Stimulated activated naive CD8-positive, alpha-beta T cell treated with anti-CD3 and anti-CD28 coated beads, Interleukin-15, amount 100 ng/mL, for 72 hours (primary cell): ENCODE data around the gene FKBP6.

ENCODE experiments used
- ATAC-seq: fragments of 150-1000 bp; cut with Tn5 transposase; 2 replicates; pipeline ENCODE4 v1.10.0; 2021; ENCODE audit warnings: mild to moderate bottlenecking, moderate library complexity
- DNase-seq, 2 donors: peaks; one replicate each; pipeline ENCODE4 v3.0.0; 2021 to 2022
- H3K27ac Mint-ChIP-seq, 2 donors: one replicate each; pipeline ENCODE4 v1.8.0; 2022; ENCODE audit warnings: mild to moderate bottlenecking in 2 of 2, mixed read lengths in 2 of 2, moderate library complexity in 2 of 2
- H3K27me3 Mint-ChIP-seq: one replicate; pipeline ENCODE4 v1.8.0; 2022; ENCODE audit warnings: mixed read lengths
- H3K4me1 Mint-ChIP-seq: one replicate; pipeline ENCODE4 v1.8.0; 2022; ENCODE audit warnings: mild to moderate bottlenecking, mixed read lengths
- H3K4me3 Mint-ChIP-seq, 2 donors: one replicate each; pipeline ENCODE4 v1.8.0; 2022; ENCODE audit warnings: mild to moderate bottlenecking in 2 of 2, mixed read lengths in 2 of 2, moderate library complexity in 1 of 2
- H3K9me3 Mint-ChIP-seq, 2 donors: one replicate each; pipeline ENCODE4 v1.8.0; 2022; ENCODE audit warnings: mixed read lengths in 2 of 2

The FKBP6 gene

DNA sequence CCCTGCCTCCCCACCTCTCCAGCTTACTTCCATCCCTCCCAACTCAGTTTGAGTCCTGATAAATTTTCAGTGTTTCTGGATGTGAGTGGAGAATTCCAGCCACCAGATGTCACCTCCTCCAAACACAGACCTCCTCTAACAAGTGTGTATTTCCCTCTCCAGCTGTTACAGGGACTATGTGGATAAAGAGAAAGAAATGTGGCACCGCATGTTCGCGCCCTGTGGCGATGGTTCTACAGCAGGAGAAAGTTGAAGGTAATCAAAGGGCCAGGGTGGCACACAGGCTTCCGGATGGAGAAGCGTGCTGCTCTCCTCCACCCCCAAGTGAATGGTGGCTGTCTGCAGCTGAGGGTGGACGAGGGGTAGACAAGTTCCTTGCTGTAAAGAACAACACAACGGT lies 14.7 kb downstream of the FKBP6 start:
- no peaks in the 10 kb centered on the region for H3K9me3 Mint-ChIP-seq
- no peak overlapping the region for H3K4me3 Mint-ChIP-seq
- no peaks in the 10 kb centered on the region for H3K27me3 Mint-ChIP-seq

DNA sequence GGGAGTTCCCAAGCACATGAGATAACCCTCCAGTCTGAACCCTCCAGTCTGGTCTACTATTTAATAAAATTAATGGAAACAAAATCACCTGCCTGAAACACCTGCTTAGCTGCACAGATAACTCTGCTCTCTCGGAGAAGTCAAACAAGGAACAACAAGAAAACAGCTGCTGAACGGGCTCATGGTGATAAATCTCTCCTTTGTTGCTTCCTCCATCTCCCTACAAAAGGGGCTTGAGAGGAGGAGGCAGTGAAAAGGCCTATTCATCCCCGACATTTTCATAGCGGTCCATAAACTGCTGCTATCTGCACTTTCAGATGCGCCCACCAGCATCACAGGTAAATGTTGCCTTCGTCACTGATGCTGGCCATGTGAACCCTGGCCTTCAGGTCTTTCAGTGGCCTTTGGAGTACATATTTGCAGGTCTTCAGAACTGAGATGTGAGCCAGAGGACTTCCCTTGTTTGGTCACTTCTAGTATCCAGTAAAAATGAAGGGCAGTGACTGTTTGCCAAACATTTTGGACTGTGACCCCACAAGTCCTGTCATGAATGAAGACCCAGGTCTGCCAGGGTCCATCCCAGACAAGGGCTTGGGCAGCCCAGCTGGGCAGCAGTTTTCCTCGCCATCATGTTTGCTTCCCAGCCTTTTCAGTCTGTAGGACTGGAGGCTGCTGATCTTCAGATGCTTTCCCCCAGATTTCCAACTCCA lies 15.9 kb downstream of the FKBP6 start:
- Mint-ChIP-seq H3K4me1 (peaks cover 5% of the 10 kb centered on the region), H3K4me3 (no peak overlapping the region)

More for the DNA sequence above, 14.7 kb downstream of the FKBP6 start:
- ATAC-seq (no peak), DNase-seq (no peak)
- H3K4me1 Mint-ChIP-seq, result peaks cover 5% of the 10 kb centered on the region
- H3K27ac Mint-ChIP-seq, result no peak overlapping the region

DNA sequence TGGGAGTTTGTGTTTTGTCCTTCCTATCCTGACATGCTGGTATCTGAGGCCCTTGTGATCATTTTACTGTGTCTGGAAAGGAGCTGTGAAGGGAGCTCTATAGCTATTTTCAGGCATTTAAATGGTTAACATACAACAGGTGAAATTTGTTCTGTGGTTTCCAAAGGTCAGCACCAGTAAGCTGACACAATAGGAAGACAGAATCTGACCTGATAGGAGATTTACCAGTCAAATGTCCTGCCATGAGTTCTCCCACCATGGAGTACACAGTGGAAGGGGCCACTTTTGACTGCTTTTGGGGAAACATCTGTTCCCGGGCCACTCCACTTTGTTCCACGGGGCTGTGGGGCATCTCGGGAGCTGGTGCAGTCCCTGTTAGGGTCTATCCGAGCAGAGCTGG lies 17.6 kb downstream of the FKBP6 start:
- Mint-ChIP-seq H3K4me1 (peaks cover 5% of the 10 kb centered on the region), H3K9me3 (no peaks in the 10 kb centered on the region), H3K27me3 (no peaks in the 10 kb centered on the region), H3K4me3 (no peak overlapping the region), H3K27ac (peak overlapping the region in 1 of 2 donors; percentile 65)
- ATAC-seq, result no peak
- DNase-seq, result no peak

More for the DNA sequence above, 15.9 kb downstream of the FKBP6 start:
- H3K27me3 Mint-ChIP-seq, result no peaks in the 10 kb centered on the region
- H3K9me3 Mint-ChIP-seq, result no peaks in the 10 kb centered on the region
- no peak for ATAC-seq
- no peak for DNase-seq
- no peak overlapping the region for H3K27ac Mint-ChIP-seq

DNA sequence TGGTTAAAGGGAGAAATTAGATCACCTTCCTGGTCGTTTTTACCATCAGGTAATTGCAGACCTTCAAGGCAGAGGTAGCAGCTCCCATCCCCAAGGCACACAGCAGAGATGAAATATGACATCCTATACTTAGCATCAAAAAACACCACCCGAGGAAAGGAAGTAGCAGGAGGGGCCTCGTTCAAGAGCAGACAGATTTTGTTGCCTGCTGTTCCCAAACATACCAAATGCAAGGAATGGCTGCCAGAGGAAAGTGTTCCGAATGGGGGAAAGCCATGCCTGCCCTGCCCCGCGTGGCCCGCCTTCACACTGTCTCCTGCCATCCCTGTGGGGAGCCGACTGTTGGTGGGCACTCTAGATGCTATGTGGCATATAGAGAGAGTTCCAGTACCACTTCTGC lies 18.0 kb downstream of the FKBP6 start:
- Mint-ChIP-seq H3K9me3 (no peaks in the 10 kb centered on the region), H3K27me3 (no peaks in the 10 kb centered on the region), H3K4me1 (peaks cover 5% of the 10 kb centered on the region), H3K4me3 (no peak overlapping the region), H3K27ac (peak overlapping the region in 1 of 2 donors; percentile 65)
- DNase-seq (no peak), ATAC-seq (no peak)

DNA sequence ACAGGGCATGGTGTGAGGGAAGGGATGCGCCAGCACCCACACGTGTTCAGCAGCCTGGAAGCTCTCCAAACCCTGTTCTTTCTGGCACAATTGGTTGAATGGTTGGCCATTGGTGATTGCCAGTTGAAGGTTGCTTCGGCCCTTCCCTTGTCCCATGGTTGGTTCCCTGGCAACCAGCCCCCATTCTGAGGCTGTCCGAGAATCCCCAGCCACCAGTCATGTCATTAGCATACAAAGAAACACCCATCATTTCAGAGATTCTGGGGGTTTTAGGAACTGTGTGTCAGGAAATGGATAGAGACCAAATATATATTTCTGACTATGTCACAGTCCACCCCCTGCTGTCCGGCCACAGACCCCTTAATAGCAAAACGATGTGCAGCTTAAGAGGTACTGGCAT lies 21.8 kb downstream of the FKBP6 start:
- H3K9me3 Mint-ChIP-seq, result peaks cover 0 to 10% of the 10 kb centered on the region in 2 donors
- H3K27me3 Mint-ChIP-seq, result no peaks in the 10 kb centered on the region
- ATAC-seq, result no peak
- no peak overlapping the region for H3K4me3 Mint-ChIP-seq
- no peak for DNase-seq
- H3K4me1 Mint-ChIP-seq, result peaks cover 5% of the 10 kb centered on the region
- no peak overlapping the region for H3K27ac Mint-ChIP-seq

DNA sequence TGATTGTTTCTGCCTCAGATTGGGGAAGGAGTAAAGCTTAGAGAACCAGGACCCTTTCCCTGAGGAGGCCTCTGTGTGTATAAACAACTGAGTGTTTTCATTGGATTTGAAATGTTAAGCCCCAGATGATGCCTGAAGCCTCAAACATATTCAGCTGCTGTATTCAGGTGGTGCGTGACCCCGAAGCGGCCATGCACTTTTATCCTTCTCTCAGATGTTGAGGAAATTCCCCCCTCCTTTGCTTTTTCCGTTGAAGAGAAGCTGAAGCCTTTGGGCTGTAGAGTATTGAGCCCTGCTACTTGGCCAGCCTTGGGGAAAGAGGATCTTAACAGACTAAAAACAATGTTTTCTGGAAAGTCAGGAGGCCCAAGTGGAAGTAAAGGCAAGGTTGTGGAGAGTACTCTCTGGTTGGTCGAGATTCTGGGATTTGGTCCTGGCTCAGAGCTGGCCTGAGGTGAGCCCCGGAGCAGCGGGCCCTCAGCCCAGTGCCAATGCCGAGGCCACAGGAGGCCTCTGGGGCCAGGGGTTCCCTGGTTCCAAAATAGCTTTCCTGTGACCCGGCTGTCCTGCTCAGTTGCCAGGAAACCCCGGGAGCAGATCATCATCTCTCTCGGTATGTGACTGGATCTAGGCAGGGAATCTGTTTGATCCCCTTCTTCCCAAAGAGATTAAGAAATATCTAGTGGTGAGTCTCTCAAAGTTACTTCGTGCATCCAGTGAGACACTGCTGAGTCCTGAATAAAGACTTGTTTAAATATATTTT lies 22.5 kb downstream of the FKBP6 start:
- no peaks in the 10 kb centered on the region for H3K27me3 Mint-ChIP-seq
- H3K27ac Mint-ChIP-seq, result no peak overlapping the region
- DNase-seq (no peak), ATAC-seq (no peak)
- H3K4me1 Mint-ChIP-seq, result peaks cover 4% of the 10 kb centered on the region
- H3K4me3 Mint-ChIP-seq, result no peak overlapping the region
- H3K9me3 Mint-ChIP-seq, result peaks cover 0 to 10% of the 10 kb centered on the region in 2 donors

DNA sequence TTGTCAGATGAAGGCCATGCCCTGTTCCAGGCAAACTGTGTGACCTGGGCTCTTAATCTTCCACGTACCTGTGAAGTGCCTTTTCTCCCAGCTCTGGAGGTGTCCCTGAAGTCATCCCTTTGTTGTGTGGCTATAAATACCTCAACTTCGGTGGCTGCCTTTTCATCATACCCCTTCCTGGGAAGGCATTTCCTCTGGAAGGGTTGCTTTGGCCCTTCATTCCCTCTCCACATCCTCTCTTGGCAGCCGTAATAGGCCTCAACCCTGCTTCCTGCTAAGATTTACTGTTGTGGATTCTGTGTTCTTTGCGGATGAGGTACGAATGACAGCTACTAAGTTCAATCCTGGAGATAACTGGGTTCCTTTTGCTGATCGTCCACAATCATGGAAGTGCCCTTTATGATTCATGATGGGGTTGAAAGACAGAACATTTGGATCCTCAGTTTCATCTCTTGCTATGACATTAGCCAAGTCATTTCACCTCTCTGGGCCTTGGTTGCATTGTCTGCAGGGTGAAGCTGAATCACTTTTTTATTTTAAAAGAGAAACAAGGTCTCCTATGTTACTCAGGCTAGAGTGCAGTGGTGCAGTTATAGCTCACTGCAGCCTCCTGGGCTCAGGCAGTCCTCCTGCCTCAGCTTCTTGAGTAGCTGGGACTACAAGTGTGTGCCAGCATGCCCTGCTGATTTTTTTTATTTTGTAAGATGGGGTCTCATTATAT lies 23.6 kb downstream of the FKBP6 start:
- DNase-seq (no peak), ATAC-seq (no peak)
- H3K27me3 Mint-ChIP-seq, result no peaks in the 10 kb centered on the region
- H3K27ac Mint-ChIP-seq, result peak overlapping the region in 1 of 2 donors; percentile 75
- peaks cover 0 to 10% of the 10 kb centered on the region in 2 donors for H3K9me3 Mint-ChIP-seq
- H3K4me1 Mint-ChIP-seq, result no peaks in the 10 kb centered on the region
- H3K4me3 Mint-ChIP-seq, result no peak overlapping the region

DNA sequence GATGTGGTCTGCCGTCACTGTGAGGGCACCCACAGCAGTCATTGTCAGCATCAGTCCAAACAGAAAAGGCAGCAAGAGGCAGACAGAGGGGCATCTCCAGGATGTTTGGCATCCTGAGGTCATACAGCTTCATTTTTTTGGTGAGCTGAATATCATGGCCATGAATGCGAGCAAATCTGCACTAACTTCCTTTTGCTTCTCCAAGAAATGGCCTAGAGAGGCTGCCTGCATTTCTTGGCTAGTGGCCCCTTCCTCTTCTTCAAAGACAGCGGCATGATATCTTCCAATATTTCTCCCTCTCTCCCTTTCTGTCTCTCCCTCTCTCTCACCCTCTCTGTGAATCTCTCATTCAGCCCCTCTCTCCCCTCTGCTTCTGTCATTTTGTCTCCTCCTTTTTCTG lies 24.8 kb downstream of the FKBP6 start:
- no peaks in the 10 kb centered on the region for H3K4me1 Mint-ChIP-seq
- no peak overlapping the region for H3K4me3 Mint-ChIP-seq
- no peak overlapping the region for H3K27ac Mint-ChIP-seq
- H3K9me3 Mint-ChIP-seq, result peaks cover 0 to 10% of the 10 kb centered on the region in 2 donors
- no peaks in the 10 kb centered on the region for H3K27me3 Mint-ChIP-seq
- ATAC-seq (no peak), DNase-seq (no peak)

DNA sequence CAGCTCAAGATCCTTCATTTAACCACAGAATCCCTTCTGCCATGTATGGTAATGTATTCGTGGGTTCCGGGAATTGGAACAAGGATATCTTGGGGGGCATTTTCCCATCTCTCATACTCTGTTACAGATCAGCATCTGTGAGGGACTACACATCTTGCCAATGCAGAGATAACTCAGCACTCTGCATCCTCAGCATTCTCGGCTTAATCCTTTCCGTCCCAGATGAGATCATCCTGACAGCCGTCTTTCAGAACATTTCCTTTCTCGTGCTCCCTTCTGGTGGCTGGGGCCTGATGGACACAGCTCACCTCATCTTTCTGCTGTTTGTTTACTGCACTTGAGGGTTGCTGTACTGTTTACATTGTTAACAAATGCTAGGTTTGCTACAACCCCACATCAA lies 25.3 kb downstream of the FKBP6 start:
- peaks cover 0 to 10% of the 10 kb centered on the region in 2 donors for H3K9me3 Mint-ChIP-seq
- no peaks in the 10 kb centered on the region for H3K4me1 Mint-ChIP-seq
- DNase-seq, result no peak
- ATAC-seq, result no peak
- no peak overlapping the region for H3K27ac Mint-ChIP-seq
- H3K4me3 Mint-ChIP-seq, result no peak overlapping the region
- H3K27me3 Mint-ChIP-seq, result no peaks in the 10 kb centered on the region

DNA sequence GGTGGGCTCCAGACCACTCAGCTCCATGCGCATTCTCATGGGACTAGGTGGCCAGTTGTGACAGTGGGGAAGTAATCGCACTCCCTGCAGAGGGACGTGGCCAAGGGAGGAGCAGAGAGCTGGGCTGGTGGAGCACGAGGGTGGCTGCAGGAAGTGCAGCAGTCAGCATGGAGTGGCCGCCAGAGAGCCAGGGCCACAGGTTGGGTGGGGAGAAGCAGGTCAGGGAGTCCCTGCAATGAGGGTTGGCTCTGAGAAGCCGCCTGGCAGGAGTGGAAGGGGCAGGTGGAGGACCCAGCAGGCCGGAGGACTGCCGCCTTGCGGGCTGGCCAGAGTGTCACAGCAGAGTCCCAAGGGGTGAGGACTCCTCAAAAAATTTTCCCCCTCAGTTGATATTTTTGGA lies 26.2 kb downstream of the FKBP6 start:
- peaks cover 4% of the 10 kb centered on the region for H3K27me3 Mint-ChIP-seq
- peaks cover 2% of the 10 kb centered on the region for H3K4me1 Mint-ChIP-seq
- DNase-seq (no peak), ATAC-seq (no peak)
- peaks cover 0 to 10% of the 10 kb centered on the region in 2 donors for H3K9me3 Mint-ChIP-seq
- H3K4me3 Mint-ChIP-seq, result no peak overlapping the region
- H3K27ac Mint-ChIP-seq, result no peak overlapping the region

DNA sequence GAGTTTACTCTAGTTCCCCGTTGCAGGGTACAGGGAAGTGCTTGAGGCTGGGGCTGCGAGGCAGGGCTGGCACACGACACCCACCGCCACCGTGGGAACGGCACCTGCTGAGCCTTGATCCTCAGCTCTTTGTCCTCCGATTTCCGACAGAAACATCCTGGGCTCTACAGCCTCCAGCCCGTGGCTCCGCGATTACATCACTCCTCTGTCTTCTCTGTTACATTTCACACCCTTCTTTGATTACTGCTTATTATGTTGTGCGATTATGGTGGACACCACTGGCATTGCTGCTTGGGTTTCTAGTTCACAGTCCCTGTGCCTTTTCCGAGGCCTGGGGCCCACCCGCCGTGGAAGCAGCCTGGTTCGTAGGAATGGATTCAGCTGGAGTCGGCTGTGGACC lies 26.9 kb downstream of the FKBP6 start:
- peaks cover 6% of the 10 kb centered on the region for H3K4me1 Mint-ChIP-seq
- peaks cover 0 to 10% of the 10 kb centered on the region in 2 donors for H3K9me3 Mint-ChIP-seq
- H3K4me3 Mint-ChIP-seq, result no peak overlapping the region
- DNase-seq (no peak), ATAC-seq (no peak)
- peaks cover 10% of the 10 kb centered on the region for H3K27me3 Mint-ChIP-seq
- H3K27ac Mint-ChIP-seq, result no peak overlapping the region

DNA sequence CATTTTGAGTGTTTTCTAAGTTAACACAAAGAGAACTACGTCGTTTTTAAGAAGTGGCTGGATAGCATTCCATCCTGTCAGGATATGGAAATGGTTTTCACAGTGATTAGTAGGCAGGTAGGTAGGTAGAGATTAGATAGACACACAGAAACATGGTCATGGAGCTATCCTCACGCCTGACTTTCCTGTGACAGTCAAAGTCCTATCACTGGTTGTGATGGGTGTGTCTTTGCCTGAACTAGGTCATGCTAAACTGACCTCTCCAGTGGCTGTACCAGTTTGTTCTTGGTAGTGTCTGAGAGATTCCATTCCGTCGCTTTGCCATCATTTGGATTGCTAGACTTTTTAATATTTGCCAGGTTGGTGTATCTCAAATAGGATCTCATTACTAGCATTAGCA lies 28.2 kb downstream of the FKBP6 start:
- Mint-ChIP-seq H3K27me3 (peaks cover 10% of the 10 kb centered on the region), H3K27ac (no peak overlapping the region), H3K4me1 (peaks cover 6% of the 10 kb centered on the region), H3K4me3 (no peak overlapping the region), H3K9me3 (peaks cover 0 to 10% of the 10 kb centered on the region in 2 donors)
- ATAC-seq (no peak), DNase-seq (no peak)

DNA sequence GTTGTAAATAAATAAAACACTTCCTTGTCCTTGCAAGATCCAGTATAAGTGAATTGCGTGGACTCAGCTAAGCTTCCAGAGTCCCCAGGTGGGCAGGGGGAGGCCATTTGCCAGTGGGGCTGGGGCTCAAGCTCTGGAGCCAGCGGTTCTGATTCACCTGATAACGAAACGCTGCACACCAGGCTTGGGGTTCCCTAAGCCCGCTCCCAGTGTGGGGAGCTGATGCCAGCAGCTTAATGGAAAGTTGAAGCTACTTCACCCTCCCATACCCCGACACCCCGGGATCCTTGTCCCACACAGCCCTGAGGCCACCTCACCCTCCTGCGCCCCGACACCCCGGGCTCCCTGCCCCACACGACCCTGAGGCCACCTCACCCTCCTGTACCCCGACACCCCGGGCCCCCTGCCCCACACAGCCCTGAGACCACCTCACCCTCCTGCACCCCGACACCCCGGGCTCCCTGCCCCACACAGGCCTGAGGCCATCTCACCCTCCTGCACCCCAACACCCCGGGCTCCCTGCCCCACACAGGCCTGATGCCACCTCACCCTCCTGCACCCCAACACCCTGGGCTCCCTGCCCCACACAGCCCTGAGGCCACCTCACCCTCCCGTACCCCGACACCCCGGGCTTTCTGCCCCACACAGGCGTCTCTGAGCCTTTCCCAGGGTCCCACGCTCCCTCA lies 30.8 kb downstream of the FKBP6 start:
- no peaks in the 10 kb centered on the region for H3K9me3 Mint-ChIP-seq
- H3K4me3 Mint-ChIP-seq, result no peak overlapping the region
- peaks cover 10% of the 10 kb centered on the region for H3K27me3 Mint-ChIP-seq
- no peak for DNase-seq
- H3K27ac Mint-ChIP-seq, result no peak overlapping the region
- peak; percentile 77 for ATAC-seq
- peaks cover 6% of the 10 kb centered on the region for H3K4me1 Mint-ChIP-seq

DNA sequence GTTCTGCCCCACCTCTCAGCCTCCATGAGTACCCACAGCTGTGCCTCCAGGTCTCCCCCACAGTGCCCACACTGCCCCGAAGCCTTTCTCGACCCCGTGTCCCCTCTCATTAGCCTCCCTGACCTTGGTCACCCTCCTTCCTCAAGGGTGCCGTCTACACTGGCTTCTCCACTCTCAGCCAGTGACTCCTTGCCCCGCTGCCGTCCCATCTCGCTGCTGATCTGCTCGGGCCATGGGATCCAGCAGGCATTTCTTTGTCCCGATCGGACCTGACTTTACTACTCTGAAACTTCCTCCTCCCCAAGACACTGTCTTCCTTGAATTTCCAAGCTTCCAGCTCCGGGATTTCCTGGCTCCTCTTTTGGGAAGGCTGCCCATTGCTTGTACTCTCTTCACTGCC lies 31.3 kb downstream of the FKBP6 start:
- ATAC-seq (no peak), DNase-seq (no peak)
- H3K27me3 Mint-ChIP-seq, result peaks cover 10% of the 10 kb centered on the region
- H3K4me1 Mint-ChIP-seq, result peaks cover 6% of the 10 kb centered on the region
- H3K27ac Mint-ChIP-seq, result peak overlapping the region in 1 of 2 donors; percentile 82
- H3K9me3 Mint-ChIP-seq, result no peaks in the 10 kb centered on the region
- peak overlapping the region in 1 of 2 donors; percentile 34 for H3K4me3 Mint-ChIP-seq

DNA sequence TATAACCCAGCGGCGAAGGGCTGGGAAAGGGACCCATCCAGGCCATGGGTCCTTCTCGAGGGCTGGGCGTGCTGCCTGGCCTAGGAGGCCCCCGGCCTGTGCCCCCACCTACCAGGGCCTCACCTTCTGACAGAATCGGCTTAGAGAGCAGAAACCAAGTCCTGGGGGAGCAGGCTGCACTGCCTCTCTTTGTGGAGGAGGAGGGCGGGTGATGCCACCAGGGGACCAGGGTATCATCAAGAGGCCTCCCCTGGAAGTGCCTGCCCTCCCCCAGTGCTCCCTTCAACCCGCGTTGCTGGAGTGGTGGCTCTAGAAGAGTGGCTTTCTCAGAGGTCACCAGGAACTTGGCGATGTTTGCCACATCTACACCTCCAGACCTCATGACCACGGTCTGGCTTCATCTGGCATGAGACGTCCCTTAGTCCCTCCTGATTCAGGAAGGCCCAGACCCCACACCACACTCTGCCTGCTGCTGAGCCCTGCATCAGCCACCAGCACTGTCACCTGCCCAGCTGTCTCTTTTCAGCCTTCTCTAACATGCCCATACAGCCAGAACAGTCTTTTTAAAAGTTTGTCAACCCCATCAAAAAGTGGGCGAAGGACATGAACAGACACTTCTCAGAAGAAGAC lies 31.9 kb downstream of the FKBP6 start:
- H3K9me3 Mint-ChIP-seq, result no peaks in the 10 kb centered on the region
- peaks cover 6% of the 10 kb centered on the region for H3K4me1 Mint-ChIP-seq
- peaks cover 10% of the 10 kb centered on the region for H3K27me3 Mint-ChIP-seq
- H3K27ac Mint-ChIP-seq, result no peak overlapping the region
- ATAC-seq, result no peak
- no peak for DNase-seq
- H3K4me3 Mint-ChIP-seq, result no peak overlapping the region
